Kidney epithelial cell (primary cell): ENCODE data around the gene CFAP46. TPM values are rescaled to one million over a fixed set of nuclear protein-coding genes. Genes with fewer than 3 reads are reported as not detected.

Source experiments
- DNase-seq: peaks from one replicate; pipeline ENCODE4 v3.0.0-alpha.2; 2010; ENCODE audit warnings: low read depth
- H3K27me3 ChIP-seq: 2 replicates; pipeline ENCODE4 v1.6.0; 2011; ENCODE audit warnings: low read length; ENCODE audit not compliant: control insufficient read depth, insufficient read depth
- H3K36me3 ChIP-seq: 2 replicates; pipeline ENCODE4 v1.5.1; 2011; ENCODE audit warnings: low read length; ENCODE audit not compliant: control insufficient read depth, insufficient read depth
- H3K4me3 ChIP-seq: 2 replicates; pipeline ENCODE4 v1.5.1; 2011; ENCODE audit warnings: low read depth, mild to moderate bottlenecking, control low read depth, low read length
- total RNA-seq: library from RNA; depleted of rRNA; stranded (reverse); fragments of >200 nt; gene quantifications from 2 replicates; pipeline ENCODE4 v1.2.3, GENCODE V29; 2015
- TF ChIP-seq, protein P1 (sequence below): IDR thresholded peaks from 2 replicates; pipeline ENCODE4 v1.5.1; 2011; ENCODE audit warnings: mild to moderate bottlenecking, moderate library complexity, low read length, control low read depth, inconsistent platforms; ENCODE audit not compliant: insufficient read depth, poor library complexity, severe bottlenecking

Gene CFAP46
- total RNA-seq, 1 donor from 2014 or later, result 5.1 TPM

DNA sequence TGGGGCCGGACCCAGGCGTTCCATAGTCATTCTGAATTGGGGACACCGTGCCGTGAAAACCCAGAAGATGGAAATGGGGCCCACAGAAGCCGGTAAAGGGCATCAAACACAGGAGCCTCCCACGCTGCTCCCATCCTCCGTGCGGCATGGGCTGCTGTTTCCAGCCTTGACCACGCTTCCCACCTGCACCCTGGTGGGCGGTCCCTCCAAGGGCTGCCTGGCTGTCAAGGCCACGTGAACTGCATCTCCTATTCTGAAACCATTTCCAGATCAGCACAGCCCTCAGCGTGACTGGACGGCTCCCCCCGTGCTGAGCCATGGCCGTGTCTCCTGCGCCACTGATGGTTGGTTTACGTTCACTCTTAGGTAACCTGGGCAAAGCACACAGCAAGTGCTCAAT lies 14.1 kb downstream of the CFAP46 start:
- H3K36me3 ChIP-seq, result no peaks in the 10 kb centered on the region
- no peaks in the 10 kb centered on the region for H3K27me3 ChIP-seq
- H3K4me3 ChIP-seq, result no peak overlapping the region
- TF ChIP-seq, protein P1, sequence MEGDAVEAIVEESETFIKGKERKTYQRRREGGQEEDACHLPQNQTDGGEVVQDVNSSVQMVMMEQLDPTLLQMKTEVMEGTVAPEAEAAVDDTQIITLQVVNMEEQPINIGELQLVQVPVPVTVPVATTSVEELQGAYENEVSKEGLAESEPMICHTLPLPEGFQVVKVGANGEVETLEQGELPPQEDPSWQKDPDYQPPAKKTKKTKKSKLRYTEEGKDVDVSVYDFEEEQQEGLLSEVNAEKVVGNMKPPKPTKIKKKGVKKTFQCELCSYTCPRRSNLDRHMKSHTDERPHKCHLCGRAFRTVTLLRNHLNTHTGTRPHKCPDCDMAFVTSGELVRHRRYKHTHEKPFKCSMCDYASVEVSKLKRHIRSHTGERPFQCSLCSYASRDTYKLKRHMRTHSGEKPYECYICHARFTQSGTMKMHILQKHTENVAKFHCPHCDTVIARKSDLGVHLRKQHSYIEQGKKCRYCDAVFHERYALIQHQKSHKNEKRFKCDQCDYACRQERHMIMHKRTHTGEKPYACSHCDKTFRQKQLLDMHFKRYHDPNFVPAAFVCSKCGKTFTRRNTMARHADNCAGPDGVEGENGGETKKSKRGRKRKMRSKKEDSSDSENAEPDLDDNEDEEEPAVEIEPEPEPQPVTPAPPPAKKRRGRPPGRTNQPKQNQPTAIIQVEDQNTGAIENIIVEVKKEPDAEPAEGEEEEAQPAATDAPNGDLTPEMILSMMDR, result no peak
- DNase-seq, result no peak

DNA sequence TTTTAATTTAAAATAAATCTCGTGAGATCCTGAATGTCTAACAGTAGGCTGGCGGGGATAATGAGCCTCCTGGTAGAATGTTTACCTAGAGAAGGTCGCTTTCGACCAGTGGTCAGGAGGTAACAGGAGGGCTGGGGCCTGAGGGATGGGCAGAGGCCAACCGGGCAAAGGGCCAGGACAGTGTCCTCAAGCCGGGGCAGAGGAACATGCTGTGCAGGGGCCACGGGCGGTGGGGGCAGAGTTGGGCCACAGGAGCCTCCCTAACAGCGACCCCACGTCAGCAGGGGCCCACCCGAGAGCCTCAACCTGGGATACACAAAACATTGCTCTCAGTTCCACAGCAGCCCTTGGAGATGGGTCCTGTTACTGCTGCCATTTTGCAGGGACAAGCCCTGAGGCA lies 14.5 kb downstream of the CFAP46 start:
- no peaks in the 10 kb centered on the region for H3K36me3 ChIP-seq
- TF ChIP-seq, protein P1, result no peak
- H3K4me3 ChIP-seq, result no peak overlapping the region
- no peak for DNase-seq
- H3K27me3 ChIP-seq, result no peaks in the 10 kb centered on the region

DNA sequence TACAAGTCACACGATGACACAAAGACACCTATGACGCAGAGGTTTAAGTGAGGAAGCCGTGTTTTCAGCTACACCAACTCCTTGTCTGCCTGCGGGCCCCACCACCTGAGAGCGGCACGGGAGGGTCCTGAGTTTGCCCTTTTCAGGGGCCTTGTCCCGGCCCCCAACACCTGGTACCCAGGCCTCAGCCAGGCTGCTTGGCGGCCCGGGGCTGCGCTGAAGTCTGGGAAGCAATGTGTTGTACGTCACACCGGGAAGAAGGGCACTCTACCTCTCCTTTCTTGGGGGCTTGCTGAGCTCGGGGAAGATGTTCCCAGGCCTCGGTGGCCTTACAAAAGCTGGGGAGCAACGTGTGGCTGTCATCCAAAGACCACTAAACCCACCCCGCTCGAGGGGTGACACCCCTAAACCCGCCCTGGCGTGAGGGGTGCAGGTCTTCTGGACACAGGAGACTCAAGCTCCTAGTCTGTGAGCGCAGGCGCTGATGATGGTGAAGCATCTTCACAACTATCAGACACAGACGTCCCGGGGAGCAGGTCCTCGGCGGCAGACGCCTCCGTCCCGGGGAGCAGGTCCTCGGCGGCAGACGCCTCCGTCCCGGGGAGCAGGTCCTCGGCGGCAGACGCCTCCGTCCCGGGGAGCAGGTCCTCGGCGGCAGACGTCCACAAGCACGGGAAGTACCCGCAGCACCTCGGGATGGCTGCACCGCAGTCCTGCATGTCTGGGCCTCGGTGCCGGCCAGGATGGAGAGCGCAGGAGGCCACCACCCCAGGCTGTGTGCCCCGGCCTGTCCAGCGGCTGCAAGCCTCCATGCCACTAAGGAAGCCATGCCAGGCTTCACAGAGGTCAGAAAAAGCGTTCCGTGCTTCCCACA lies 15.4 kb downstream of the CFAP46 start:
- DNase-seq, result no peak
- TF ChIP-seq, protein P1, result no peak
- Histone ChIP-seq H3K36me3 (no peaks in the 10 kb centered on the region), H3K4me3 (no peak overlapping the region), H3K27me3 (no peaks in the 10 kb centered on the region)

DNA sequence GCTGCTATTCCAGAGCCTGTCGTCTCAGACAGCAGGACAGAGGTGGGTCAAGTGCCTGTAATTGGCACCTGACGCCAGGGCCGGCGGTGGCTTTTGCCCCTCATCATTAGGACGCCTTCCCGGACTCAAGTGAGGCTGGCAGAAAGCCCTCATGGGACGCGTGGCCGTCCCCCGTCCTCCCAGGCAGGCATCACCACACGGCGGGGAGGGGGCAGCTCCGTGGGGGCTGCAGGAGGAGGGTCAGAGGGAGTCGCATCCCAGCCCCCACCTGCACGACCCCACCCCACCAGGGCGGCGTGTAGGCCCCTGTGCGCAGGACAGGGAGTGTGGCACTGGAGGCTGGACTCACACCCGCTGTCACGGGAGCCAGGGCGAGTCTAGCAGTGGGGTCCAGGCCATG lies 16.3 kb downstream of the CFAP46 start:
- no peak for DNase-seq
- no peaks in the 10 kb centered on the region for H3K27me3 ChIP-seq
- TF ChIP-seq, protein P1, result no peak
- no peaks in the 10 kb centered on the region for H3K36me3 ChIP-seq
- no peak overlapping the region for H3K4me3 ChIP-seq

DNA sequence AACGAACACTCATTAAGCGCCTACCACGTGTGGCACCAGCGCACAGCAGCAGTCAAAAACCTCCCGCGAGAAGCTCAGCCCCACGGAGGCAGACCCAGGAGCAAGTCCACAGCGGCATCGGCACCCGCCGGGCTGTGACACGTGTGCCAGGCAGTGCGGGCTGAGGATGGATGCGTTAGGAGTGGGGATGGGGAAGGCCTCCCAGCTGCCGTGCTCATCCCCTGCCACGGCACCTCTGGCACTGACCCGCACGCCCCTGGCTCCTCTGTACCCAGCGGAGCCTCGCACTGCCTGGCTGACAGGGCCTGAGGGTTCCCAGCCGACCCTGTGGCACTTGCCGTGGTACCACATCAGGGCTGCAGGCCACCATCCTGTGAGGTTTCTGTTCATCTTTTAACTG lies 16.8 kb downstream of the CFAP46 start:
- H3K27me3 ChIP-seq, result peaks cover 4% of the 10 kb centered on the region
- H3K36me3 ChIP-seq, result no peaks in the 10 kb centered on the region
- DNase-seq, result no peak
- TF ChIP-seq, protein P1, result no peak
- H3K4me3 ChIP-seq, result no peak overlapping the region
